ENCODE data around the gene EPN2. TPM values are rescaled to one million over a fixed set of nuclear protein-coding genes. Genes with fewer than 3 reads are reported as not detected.

Gene EPN2
- total and polyA plus RNA-seq, 10 of the 15 experiments (the other 5 are each of a cell fraction or from before 2014, with no cell fraction given) = 0.26 to 8.4 (median 4.7) TPM

DNA sequence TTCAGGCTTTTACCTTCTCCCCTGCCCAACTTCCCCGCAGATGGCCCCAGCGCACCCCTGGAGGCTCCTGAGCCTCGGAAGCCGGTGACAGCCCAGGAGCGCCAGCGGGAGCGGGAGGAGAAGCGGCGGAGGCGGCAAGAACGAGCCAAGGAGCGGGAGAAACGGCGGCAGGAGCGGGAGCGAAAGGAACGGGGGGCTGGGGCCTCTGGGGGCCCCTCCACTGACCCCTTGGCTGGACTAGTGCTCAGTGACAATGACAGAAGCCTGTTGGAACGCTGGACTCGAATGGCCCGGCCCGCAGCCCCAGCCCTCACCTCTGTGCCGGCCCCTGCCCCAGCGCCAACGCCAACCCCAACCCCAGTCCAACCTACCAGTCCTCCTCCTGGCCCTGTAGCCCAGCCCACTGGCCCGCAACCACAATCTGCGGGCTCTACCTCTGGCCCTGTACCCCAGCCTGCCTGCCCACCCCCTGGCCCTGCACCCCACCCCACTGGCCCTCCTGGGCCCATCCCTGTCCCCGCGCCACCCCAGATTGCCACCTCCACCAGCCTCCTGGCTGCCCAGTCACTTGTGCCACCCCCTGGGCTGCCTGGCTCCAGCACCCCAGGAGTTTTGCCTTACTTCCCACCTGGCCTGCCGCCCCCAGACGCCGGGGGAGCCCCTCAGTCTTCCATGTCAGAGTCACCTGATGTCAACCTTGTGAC is 144.7 kb downstream of the EPN2 start:
- Histone ChIP-seq H2AFZ (ENCODE audit: control insufficient read depth, low read depth, low read length) (no peak overlapping the region), H3K4me2 (ENCODE audit: control insufficient read depth, insufficient read depth) (no peak overlapping the region), H3K4me3 (no peak overlapping the region), H3K27me3 (replicated peaks in 1 of 2; ENCODE audit: control insufficient read depth in 2 of 2, insufficient read depth in 2 of 2, low read length in 1 of 2) (no peaks in the 10 kb centered on the region), H3K4me1 (ENCODE audit: control insufficient read depth, insufficient read depth, low read length) (no peaks in the 10 kb centered on the region), H3K79me2 (ENCODE audit: control insufficient read depth, insufficient read depth, low read length) (peaks cover 4% of the 10 kb centered on the region), H4K20me1 (ENCODE audit: control insufficient read depth, insufficient read depth) (no peaks in the 10 kb centered on the region), H3K36me3 (ENCODE audit: control insufficient read depth in 2 of 2, insufficient read depth in 2 of 2, low read length in 1 of 2) (peaks cover 4 to 18% of the 10 kb centered on the region in 2 experiments), H3K9ac (ENCODE audit: control insufficient read depth, insufficient read depth, low read length) (no peak overlapping the region), H3K9me3 (replicated peaks; ENCODE audit: control insufficient read depth, insufficient read depth, low read length) (no peaks in the 10 kb centered on the region), H3K27ac (ENCODE audit: control insufficient read depth, insufficient read depth) (no peak overlapping the region)
- no peak for ATAC-seq
- ChIA-PET CTCF (no interaction called here), RAD21 (ENCODE audit: unreplicated experiment) (no interaction called here), SMC1A (ENCODE audit: uncharacterized antibody, unreplicated experiment) (no interaction called here), POLR2A (no interaction called here)
- in situ Hi-C loops (cut with MboI) (no loop called here), intact Hi-C loops (cut with micrococcal nuclease; ENCODE audit: unreplicated experiment) (no loop called here)
- DNase-seq (ENCODE audit: low read depth, low spot score) = no peak
- 96% methylated on average over 18 of the region's 31 CpGs for WGBS (ENCODE audit: insufficient coverage, insufficient replicate concordance, low lambda C conversion rate, missing lambda C conversion rate)
- no peak for FAIRE-seq
- TF ChIP-seq IRF4 (IDR thresholded peaks at IDR 0.05; ENCODE audit: low read depth, low read length) = no peak
- TF ChIP-seq NFYA (IDR thresholded peaks at IDR 0.05; ENCODE audit: borderline replicate concordance, low read depth, low read length) = no peak
- TF ChIP-seq POLR2AphosphoS5 (IDR thresholded peaks at IDR 0.05; ENCODE audit: low read length) = no peak
- TF ChIP-seq SIX5 (IDR thresholded peaks at IDR 0.05; ENCODE audit: low read depth, low read length, severe bottlenecking) = no peak
- no peak for TF ChIP-seq LARP7 (IDR thresholded peaks at IDR 0.05)
- TF ChIP-seq, protein P1, sequence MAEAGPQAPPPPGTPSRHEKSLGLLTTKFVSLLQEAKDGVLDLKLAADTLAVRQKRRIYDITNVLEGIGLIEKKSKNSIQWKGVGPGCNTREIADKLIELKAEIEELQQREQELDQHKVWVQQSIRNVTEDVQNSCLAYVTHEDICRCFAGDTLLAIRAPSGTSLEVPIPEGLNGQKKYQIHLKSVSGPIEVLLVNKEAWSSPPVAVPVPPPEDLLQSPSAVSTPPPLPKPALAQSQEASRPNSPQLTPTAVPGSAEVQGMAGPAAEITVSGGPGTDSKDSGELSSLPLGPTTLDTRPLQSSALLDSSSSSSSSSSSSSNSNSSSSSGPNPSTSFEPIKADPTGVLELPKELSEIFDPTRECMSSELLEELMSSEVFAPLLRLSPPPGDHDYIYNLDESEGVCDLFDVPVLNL (IDR thresholded peaks at IDR 0.05; ENCODE audit: low read depth, low read length) = no peak
- BruUV-seq (replicated peaks) = no TSS peak

Data from GM12878 (cell line).